HG02884 (cell line): Measurements from ENCODE around the gene SPSB3.
A peak's percentile ranks its signal among the peaks of the same experiment; 100 is the strongest.

Experiments used
- ATAC-seq: cut with Tn5 transposase; IDR thresholded peaks from one replicate; pipeline ENCODE4 v1.9.1; 2021; ENCODE audit warnings: mild to moderate bottlenecking, moderate library complexity; ENCODE audit not compliant: unreplicated experiment

The SPSB3 gene

DNA sequence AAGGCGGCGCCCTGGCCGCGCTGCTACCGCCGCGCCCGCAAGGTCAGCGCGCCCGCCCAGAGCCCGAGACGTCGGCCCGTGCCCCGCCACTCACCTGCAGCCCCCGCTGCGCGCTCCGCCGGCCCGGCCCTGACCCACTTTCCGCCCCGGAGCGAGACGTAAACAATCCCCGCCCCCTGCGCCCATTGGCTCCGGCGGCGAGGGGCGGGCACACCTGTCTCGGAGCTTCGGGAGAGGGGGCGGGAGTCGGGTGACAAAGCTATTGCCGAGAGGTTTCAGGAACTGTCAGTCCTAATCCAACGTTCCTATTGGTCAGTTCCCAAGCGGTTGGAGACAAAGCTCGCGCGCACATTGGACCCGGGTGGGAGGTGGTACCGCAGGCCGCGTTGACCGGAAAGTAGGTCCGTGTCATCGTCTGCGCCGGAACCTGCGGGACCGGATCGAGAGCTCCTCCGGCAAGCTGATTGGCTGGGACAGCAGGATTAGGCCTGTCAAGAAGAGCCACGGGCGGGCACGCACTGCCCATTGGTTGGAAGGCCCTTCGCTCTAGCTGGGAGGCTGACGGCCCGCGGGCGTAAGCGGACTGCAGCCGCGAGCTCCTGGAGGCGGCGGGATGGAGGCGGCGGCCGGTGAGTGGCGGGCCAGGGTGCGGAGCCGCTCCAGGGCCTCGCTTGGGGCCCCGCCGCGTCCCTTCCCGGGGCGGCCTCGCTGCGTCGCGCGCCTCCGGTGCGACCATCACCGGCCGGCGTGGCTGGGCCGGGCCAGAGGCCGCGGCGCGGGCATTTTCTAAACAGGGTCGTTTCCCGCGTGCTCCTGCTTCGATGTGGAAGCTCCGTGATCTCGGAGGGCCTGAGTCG, at the start of gene SPSB3, which contains the start of gene NUBP2:
Gene SPSB3 (minus strand): TSS at position 164 of the 857 bp plus-strand sequence. CDS start 1,088 bp downstream, outside the sequence.
Gene NUBP2 (plus strand): TSS at position 553 of the 857 bp plus-strand sequence. CDS start 61 bp downstream, at position 614.
- ATAC-seq: peak; percentile 78

DNA sequence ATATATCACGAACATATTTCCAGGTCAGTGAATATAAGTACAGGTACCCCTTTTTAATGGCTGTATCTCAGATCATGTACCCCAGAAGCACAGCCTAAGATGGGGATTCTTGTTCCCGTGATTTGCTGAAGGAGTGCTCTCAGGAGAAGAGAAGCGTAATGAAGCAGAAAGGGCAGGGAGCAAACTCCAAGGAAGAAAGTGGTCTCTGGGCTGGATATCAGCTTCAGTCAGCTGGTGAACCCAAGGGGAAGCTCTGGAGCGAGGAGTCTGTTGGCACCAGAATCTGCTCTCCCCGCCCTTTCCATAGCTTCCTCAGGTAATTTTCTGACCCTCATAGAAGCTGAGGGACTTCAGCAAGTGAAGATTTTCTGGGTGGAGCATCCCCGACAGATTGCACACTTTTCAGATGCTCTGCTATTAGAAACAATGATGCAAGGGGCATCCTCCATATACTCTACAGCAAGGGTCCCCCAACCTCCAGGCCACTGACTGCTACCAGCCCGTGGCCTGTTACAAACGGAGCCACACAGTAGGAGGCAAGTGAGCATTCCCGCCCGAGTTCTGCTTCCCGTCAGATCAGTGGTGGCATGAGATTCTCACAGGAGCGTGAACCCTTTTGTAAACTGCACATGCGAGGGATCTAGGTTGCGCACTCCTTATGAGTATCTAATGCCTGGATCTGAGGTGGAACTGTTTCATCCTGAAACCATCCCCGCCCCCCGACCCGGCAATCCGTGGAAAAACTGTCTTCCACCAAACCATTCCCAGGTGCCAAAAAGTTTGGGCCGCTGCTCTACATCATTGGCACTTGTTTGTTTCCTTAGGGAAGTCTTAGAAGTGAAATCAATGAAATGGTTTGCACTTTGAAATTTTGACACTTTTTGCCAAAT, 49.1 kb upstream of the SPSB3 start:
- ATAC-seq: no peak

DNA sequence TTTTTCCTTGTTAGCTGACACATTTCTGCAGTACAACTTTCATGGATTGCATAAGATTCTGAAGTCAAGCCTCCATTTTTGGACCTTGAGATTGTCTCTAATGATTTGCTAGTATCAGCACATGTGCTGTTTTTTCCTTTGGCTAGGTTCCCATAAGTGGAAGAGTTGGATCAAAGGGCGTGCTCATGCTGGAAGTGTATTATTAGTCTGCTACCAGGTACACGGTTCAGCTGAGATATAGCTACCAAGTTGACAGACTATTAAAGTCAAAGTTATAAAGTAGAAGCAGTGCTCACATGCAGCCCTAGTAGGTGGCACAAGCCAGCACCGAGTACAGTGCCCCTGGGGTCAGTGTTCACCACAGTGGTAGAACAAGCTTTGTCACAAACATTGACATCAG, 47.8 kb upstream of the SPSB3 start:
- ATAC-seq: no peak

DNA sequence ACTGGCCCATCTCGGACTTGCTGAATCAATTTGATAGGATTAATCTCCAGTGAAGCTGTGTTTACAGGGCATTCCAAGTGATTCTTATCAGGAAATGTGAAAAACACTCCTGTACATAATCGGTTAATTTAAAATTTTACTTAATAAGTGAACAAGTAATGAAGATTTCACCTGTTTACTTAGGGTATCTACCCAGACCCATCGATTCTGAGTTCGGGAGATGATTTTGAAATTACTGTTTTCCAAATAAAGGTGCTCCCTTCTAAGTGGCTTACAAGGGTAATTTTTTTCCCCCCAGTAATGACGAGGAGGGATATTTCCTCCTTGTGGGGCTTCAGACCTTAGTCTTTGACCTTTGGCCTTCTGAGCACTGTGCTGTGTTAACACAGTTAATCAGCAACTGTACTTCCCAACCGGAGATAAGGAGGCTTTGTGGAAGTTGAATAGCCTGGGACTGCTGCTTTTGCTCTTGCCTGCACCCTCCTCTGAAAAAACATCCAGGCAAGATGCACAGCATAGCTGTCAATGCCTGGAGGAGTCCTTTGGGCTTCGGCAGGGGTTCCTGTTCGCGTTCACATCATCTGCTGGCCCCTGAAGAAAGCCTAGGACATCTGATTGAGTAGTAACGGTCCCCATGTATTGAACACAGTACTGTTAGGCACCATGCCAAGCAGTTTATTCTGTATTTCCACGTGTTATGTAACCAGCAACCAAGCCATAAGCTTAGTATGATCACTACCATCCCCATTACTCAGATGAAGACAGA, 46.5 kb upstream of the SPSB3 start:
- ATAC-seq: no peak

DNA sequence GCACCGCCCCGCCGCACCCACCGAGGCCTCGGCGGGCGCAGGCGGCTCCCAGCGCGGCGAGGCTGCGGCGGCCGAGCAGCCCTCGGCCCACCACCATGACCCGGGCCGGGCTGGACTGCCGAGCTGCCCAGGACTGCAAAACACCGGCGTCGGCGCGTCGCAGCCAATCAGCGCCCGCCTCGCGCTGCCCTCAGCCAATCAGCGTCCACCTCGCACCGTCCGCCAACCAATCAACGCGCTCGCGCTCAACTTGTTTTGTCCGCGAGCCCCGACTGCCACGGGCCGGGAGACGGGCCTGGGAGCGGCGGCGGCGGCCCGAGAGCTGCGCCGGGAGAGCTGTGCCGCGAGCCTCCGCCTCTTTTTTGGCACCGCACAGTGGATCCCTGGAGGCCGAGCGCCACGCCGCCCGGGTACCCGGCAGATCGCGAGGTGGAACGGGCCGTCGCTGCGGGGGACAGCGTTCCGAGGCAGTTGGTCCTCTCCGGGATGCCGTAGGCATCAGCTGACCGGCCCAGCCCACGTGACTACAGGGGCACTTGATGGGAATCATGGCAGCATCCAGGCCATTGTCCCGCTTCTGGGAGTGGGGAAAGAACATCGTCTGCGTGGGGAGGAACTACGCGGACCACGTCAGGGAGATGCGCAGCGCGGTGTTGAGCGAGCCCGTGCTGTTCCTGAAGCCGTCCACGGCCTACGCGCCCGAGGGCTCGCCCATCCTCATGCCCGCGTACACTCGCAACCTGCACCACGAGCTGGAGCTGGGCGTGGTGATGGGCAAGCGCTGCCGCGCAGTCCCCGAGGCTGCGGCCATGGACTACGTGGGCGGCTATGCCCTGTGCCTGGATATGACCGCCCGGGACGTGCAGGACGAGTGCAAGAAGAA, 44.6 kb upstream of the SPSB3 start, which contains the start of the genes FAHD1 and HAGH:
Gene FAHD1 (plus strand): TSS at position 516 of the 883 bp plus-strand sequence. CDS start 33 bp downstream, at position 549.
Gene HAGH (minus strand): TSS at position 135 of the 883 bp plus-strand sequence. CDS start 38 bp downstream, at position 97.
- peak; percentile 82 for ATAC-seq

DNA sequence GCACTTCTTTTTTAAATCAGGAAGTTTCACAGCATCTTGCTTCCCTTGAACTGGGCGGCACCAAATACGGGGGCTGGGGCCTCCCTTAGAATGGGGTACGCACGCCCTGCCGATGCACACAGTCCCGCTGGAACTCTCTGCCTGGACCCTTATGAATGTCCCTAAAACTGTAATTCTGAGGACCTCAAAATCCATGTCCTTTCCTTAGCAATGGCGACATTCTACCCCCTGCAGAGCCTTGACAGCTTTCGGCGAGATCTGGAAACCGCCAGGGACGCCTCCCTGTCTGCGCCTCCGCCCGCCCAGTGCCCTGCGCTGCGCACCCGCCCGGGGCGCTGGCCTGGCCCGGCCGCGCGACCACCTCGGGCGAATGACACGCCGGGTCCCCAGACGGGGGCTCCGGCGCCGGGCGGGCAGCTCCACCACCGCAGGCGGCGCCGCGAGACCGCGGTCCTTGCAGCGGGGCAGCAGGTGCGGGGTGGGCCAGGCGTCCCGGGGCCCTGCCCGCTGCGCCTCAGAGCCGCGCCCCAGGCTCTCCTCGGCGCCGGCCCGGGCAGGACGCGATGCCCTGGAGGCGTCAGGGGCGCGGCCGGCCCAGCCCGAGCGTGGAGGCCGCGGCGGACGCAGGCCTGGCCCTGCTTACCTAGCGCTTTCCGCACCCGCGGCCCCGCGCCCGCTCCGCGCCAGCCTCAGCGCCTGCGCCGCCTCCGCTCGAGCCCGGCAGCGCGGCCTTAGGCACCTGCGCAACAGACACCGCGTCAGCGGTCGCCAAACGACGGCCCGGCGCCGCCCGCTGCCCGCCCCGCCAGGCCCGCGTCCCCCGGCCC, 43.7 kb upstream of the SPSB3 start:
- peak; percentile 30 for ATAC-seq

DNA sequence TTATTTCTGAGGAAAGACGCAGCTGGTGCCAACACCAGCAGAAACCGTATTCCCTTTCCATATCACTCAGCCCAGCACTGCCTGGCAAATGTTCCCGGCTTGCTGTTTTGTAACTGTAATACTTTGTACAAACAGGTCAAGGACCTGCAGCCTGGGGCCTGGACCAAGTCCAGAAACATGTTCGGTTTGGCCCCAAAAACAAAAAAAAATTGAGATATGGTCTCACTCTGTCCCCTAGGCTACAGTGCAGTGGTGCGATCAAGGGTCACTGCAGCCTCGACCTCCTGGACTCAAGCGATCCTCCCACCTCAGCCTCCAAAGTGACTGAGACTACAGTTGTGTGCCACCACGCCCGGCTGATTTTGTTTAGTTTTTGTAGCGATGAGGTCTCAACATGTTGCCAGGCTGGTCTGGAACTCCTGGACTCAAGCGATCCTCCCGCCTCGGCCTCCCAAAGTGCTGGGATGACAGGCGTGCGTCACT, 43.1 kb upstream of the SPSB3 start:
- no peak for ATAC-seq

DNA sequence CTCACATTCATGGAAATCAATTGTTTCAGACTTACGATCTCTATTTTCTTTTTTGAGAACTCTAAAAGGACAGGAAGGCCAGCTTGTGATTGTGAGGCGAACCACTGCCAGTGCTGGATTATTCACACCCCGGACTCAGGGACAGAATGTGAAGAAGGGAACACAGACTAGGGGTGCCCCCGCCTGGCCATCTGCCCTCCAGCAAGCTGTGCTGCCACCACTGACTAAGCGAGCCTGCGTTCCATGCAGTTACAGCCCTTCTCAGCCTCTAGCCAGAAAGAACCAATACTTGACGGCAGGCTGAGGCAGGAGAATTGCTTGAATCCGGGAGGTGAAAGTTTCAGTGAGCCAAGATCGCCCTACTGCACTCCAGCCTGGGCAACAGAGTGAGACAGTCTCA, 41.5 kb upstream of the SPSB3 start:
- no peak for ATAC-seq

DNA sequence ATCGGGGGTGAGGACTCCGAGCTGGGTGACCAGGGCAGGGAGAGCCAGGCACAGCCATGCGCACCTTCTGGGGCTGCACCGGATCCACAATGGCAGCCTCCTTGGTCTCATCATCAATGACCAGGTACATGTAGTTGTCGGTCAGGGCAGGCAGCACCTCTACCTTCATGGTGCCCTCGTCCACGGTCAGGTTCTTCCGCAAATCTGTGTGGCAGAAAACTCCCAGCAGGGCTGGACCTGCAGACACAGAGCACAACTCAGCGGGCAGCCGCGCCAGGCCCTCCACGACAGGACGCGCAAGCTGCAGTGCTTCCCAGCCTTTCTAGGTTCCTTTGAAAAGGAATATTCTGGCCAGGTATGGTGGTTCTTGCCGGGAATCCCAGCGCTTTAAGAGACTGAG, 40.4 kb upstream of the SPSB3 start:
- no peak for ATAC-seq

DNA sequence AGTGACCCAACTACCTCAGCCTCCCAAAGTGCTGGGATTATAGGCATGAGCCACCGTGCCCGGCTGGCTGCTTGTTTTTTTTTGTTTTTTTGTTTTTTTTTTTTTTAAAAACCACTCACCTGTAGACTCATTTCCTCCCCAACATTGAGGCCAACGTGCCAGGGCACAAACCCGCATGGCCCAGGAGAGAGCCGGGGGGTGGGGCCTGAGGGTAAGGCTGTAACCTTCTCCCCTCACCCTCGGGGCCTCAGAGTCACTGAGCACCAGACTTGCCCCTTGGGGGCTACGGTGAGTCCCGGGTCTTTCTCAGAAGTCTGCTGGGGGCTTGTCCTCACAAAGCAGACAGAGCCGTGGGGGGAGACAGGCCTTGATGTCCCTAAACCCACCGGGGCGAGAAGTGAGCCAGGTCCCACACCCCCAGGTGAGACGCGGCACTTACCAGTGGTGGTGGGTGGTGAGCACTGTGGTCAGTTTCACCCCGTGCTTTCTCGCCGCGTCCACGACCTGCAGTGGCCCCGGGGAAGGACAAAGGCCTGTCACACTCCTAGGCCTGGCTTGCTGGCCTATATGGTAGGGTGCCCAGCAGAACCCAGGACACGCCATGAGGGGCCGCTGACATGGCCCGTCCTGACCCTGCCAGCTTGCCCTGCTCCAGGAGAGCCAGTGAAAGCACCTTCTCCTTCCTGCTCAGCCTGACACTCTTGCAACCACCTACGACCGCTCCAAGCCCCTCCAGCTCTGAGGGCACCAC, 39.7 kb upstream of the SPSB3 start:
- ATAC-seq: no peak

DNA sequence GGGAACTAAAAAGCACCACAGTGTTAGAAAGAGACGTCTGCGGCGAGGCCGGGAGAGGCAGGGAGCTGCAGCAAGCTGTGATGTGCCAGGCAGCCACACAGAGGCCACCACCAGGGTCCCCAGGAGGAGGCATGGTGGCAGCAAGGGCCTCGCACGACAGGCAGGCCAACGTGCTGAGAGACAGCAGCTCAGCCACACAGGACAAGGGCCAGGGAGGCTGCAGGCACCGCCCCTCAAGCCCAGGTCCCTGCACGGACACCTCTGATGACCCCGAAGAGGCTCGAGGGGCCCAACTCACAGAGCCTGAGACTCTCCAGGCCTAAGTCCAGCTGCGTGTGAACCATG, 38.5 kb upstream of the SPSB3 start:
- ATAC-seq: no peak

DNA sequence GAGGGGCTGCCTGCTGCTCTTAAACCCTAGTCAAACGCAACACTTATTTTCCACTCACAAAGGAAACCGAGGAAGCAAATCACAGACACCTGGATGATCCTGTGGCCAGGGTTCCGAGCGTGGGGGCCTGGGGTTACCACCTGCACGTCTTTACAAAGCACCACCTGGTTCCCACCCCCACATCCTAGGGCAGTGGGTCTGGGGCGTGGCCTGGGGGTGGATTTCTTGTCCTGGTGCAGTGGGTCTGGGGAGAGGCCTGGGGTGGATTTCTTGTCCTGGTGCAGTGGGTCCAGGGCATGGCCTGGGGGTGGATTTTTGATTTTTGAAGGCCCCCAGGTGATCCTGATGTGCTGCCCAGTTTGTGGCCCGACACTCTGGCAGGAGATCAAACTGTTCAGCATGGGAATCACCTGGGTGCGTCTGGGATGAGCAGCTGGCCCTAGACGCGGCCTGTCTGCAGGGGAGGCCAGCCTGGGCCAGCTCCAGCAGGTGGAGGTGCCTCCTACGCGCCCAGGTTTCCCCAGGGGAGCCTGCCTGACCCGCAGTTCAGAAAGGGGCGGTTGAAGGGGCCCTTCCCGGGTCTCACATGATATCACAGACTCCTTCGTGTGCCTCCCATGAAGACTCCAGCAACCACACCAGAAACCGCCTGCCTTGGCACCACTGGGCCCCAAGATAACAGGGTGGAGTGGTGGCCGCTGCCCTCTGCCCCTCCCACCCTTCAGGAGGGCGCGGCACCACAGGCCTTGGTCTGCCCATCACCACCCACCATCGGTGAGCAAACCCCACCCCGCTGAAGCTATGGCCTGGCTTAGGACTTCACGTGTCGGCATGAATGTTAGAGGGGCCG, 38.0 kb upstream of the SPSB3 start:
- ATAC-seq: no peak

DNA sequence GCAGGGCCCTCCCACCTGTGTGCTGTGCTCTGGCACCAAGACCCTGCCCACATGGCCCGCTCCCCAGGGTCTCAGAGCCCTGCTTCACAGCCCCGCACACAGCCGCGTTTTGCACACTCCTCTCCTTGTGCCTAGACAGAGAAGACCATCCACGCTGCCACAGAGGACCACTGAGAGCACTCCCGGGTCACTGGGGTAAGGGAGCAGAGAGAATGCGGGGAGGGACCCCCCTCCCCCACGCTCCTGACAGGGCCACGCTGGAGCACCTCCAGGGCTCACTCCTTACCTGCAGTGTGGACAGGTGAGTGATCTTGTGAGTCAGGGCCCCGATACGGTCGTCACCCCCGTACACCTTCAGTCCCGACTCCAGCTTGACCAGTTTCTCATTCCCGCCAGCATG, 37.2 kb upstream of the SPSB3 start:
- ATAC-seq: no peak

DNA sequence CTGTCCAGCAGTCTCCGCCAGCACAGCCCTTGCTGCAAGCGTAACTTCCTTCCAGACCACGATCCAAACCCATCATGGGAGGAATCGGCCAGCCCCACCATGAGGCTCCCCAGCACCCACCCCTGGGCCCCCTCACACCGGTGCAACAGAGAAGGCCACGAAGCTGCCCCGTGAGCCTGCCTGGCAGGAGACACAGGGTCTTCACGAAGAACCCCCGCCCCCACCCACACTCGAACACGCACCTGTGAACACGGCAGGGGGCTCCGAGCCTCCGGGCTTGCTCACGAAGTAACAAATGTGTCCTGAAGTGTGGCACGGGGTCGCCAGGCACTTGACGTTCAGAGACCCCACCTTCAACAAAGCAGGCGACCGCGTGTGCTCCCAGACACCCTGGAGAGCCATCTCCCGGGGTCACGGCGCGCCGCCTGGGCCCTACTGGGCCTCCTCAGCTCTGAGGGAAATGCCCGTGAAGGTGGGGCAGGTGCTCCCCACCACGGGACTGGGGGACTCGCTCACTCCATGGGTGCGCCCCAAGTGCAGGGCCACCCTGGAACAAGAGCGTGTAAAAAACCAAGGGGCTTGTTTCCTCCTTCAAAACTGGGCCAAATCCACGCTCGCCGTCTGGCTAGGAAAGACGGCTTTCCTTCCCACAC, 36.6 kb upstream of the SPSB3 start:
- ATAC-seq: no peak

DNA sequence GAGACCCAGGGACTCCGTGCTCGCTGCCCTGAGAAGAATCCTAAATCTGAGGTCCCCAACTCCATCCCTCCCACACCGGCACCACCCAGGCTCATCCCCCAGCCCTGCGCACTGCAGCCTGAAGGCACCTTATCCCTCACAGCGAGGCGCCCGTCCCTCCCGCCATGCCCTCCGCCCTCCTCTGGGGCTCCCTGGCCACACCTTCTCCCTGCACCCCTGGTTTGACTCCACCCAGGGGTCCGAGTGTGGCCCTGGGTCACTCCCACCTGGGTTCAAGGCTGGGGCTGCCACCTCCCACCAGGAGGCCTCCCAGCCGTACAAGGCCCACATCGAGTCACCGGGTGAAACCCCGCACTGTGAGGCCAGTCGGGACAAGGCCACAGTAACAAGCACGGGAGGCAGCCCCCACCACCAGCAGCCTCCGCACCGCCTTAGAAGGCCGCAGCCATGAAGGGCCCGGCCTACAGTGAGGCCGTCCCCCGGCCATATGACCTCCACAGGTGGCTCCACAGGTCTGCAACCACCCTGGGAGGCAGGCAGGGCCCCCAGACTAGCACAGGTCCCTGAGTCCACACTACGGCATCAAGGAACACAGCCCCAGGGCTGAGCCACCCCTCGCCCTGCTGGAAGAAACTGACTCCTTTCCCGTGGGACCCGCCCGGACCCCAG, 36.0 kb upstream of the SPSB3 start:
- ATAC-seq: no peak

DNA sequence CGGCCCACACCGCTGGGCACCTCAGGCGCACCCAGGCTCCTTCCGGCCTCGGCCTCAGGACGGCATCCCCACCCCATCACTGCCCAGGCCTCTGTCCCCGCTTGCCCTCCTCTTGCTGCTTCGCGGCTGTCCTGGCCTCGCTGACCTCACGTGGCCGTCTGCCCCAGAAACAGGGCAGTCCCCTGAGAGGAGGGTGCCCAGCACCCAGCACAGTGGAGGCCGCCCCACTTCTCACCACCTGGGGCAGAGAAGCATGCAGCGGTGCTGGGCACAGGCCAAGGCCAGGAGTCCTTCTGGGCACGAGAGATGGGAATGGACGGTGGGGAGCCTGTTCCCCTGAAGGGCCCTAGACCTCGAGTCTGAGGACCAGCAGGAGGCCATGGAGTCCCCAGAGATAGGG, 35.3 kb upstream of the SPSB3 start:
- ATAC-seq: no peak
